Measurements from ENCODE around the gene ESYT1.

Gene ESYT1

GRCh38 chr12:56188778-56189098 is 60.7 kb downstream of the ESYT1 start:
- DNase-seq (ENCODE audit: low read depth): no peak

- peak; percentile 73 for DNase-seq (ENCODE audit: low read depth)
These were observed 61.2 kb downstream of the ESYT1 start, which contains the start of gene SMARCC2 for GRCh38 chr12:56189099-56189917. SMARCC2 (minus strand) TSS chr12:56189483; CDS start chr12:56189461, 22 bp downstream.

DNA sequence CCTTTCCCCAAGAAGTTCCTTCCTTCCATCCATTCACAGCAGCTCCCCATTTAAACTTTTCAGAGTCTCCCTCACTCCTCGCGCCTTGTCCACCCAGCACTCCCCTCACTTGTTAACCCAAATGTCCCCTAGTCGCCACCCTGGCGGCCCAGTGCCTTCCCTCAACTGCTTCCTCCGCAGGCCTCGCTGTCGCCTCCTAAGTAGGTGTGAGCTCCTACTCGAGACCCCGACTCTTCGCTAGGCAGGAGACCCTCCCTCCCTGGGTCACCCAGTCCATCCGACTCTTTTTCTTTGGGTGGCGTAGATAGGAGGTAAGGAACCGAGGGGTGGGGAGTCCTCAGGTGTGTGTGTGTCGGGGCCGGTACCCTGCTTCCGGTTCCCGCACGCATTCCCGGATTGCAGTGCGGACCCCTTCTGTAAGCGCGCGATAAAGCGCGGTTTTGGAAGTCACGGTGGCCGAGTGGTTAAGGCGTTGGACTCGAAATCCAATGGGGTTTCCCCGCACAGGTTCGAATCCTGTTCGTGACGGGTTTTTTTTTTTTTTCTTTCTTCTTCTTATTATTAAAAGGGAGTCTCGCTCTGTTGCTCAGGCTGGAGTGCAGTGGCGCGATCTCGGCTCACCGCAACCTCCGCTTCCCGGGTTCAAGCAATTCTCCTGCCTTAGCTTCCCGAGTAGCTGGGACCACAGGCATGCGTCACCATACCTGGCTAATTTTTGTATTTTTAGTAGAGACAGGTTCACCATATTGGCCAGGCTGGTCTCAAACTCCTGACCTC is 62.0 kb downstream of the ESYT1 start:
- DNase-seq (ENCODE audit: low read depth): peak; percentile 75

DNA sequence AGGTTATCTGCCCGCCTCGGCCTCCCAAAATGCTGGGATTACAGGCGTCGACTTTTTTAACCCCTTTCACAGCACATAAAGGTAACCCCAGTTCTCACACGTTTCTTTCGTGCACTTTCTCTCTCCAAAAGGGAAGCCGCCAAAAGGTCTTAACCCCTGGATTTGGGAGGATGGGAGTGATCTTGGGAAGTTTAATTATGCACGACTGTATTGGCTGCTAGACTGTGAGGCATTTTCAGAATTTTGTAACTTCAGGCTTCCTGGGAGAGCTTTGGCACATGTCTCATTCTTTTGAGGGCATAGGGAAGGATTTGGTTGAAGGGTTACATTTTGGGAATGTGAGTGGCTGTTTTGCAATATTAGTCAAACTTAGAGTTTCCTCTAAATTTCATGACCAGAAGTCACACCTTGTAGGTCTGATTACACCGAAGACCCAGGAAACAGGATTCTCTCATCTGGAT is 62.7 kb downstream of the ESYT1 start:
- no peak for DNase-seq (ENCODE audit: low read depth)

GRCh38 chr12:56192582-56192981 is 64.5 kb downstream of the ESYT1 start:
- DNase-seq (ENCODE audit: low read depth): no peak

DNA sequence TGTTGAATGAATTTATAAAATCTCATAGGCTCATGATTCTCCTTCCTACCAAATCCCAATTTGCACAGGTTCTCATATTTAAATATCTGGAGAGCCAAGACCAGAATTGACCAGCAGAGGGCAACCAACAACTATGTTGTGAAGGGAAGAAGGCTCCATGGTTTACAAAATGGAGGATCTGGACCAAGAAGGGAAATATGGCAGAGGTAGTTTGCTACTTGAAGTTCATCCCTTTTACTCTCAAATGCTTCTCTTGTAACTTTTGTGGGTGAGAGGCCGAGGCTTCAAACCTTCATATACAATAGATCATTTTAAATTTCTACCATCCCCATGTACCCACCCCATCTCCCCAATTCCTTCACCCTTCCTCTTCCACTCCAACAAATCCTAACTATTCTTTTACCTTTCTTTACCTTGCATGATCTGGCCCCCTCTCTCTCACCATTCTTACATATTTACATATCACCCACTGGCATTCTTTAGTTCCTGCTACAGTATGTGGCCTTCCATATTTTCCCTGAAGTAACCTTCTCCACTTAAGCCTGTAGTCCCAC is 65.0 kb downstream of the ESYT1 start:
- peak; percentile 81 for DNase-seq (ENCODE audit: low read depth)

Measured in amniotic epithelial cell (primary cell).